PC-9 (cell line): ENCODE data around the gene PDE4C. TPM values are rescaled to one million over a fixed set of nuclear protein-coding genes. Genes with fewer than 3 reads are reported as not detected.
"Not testable (repeated sequence)": the region's sequence is repeated elsewhere in the genome, so short reads cannot be mapped to it uniquely, and the experiment has no call there.

Source experiments
- BruUV-seq: library from RNA; stranded (reverse); fragments of 400-500 nt; replicated peaks from 2 replicates; lab custom pipeline; 2021; lab: Mats Ljungman, UMichigan
- CTCF ChIA-PET: fragments of 300-600 bp; sonication (Branson Sonifier 250); formaldehyde crosslinking; loops from one replicate; lab custom pipeline; 2022; ENCODE audit warnings: antibody characterized with exemption; lab: Charles Lee
- POLR2A ChIA-PET: fragments of 300-600 bp; sonication (Branson Sonifier 250); formaldehyde crosslinking; loops from one replicate; lab custom pipeline; 2022; ENCODE audit warnings: antibody characterized with exemption; ENCODE audit not compliant: unreplicated experiment; lab: Charles Lee
- DNase-seq, 2 experiments: peaks; one replicate each; pipeline versions ENCODE4 v3.0.0 to v3.0.0-alpha.2; 2015 to 2022; ENCODE audit warnings: mixed read lengths in 1 of 2
- H2AFZ ChIP-seq: fragments of 200-600 bp; sonication (generic); 2 replicates; pipeline ENCODE4 v1.8.1; 2017; ENCODE audit warnings: antibody characterized with exemption
- H3F3A ChIP-seq: fragments of 200-600 bp; sonication (generic); 2 replicates; pipeline ENCODE4 v1.8.1; 2017; ENCODE audit warnings: antibody characterized with exemption, mild to moderate bottlenecking, low read depth; ENCODE audit not compliant: insufficient read depth
- H3K27ac ChIP-seq: fragments of 200-600 bp; sonication (generic); 2 replicates; pipeline ENCODE4 v1.6.1; 2016; ENCODE audit warnings: mixed run types
- H3K27me3 ChIP-seq: fragments of 200-600 bp; sonication (generic); 2 replicates; pipeline ENCODE4 v1.6.1; 2016; ENCODE audit warnings: low read depth, mixed run types; ENCODE audit not compliant: insufficient read depth
- H3K36me3 ChIP-seq: fragments of 200-600 bp; sonication (generic); 2 replicates; pipeline ENCODE4 v1.6.1; 2016; ENCODE audit warnings: low read depth, mixed run types
- H3K4me1 ChIP-seq: fragments of 200-600 bp; sonication (generic); replicated peaks from 2 replicates; pipeline ENCODE4 v1.6.1; 2016; ENCODE audit warnings: mixed run types; ENCODE audit not compliant: insufficient read depth
- H3K4me2 ChIP-seq: fragments of 200-600 bp; sonication (generic); 2 replicates; pipeline ENCODE4 v1.6.1; 2017; ENCODE audit warnings: mixed run types
- H3K4me3 ChIP-seq: fragments of 200-600 bp; sonication (generic); 2 replicates; pipeline ENCODE4 v1.6.1; 2016; ENCODE audit warnings: mixed run types
- H3K79me2 ChIP-seq: fragments of 200-600 bp; sonication (generic); 2 replicates; pipeline ENCODE4 v1.6.1; 2017; ENCODE audit warnings: low read depth, mixed run types
- H3K9me2 ChIP-seq: fragments of 200-600 bp; sonication (generic); 2 replicates; pipeline ENCODE4 v1.8.1; 2017; ENCODE audit warnings: mild to moderate bottlenecking; ENCODE audit not compliant: insufficient read depth
- H3K9me3 ChIP-seq: fragments of 200-600 bp; sonication (generic); 2 replicates; pipeline ENCODE4 v1.8.1; 2016; ENCODE audit warnings: low read depth; ENCODE audit not compliant: insufficient read depth
- H4K20me1 ChIP-seq: fragments of 200-600 bp; sonication (generic); 2 replicates; pipeline ENCODE4 v1.8.1; 2017; ENCODE audit not compliant: insufficient read depth
- EZH2 ChIP-seq: fragments of 200-600 bp; sonication (generic); IDR thresholded peaks from 2 replicates; pipeline ENCODE4 v1.8.0; 2017; ENCODE audit warnings: antibody characterized with exemption, low read depth
- intact Hi-C: fragments of 100-400 bp; cut with micrococcal nuclease; formaldehyde crosslinking; loops from one replicate; pipeline ENCODE4 v1.10.0; 2022; ENCODE audit not compliant: unreplicated experiment
- total RNA-seq: library from RNA; stranded (reverse); gene quantifications from 2 replicates; pipeline ENCODE4 v1.2.3, GENCODE V29; 2021
- TF ChIP-seq, protein P1 (sequence below): fragments of 200-600 bp; sonication (generic); conservative IDR thresholded peaks from 2 replicates; pipeline ENCODE4 v1.6.1; 2017; ENCODE audit warnings: mixed run types, antibody characterized with exemption, mild to moderate bottlenecking, moderate library complexity

The PDE4C gene
- total RNA-seq, 1 experiment from 2014 or later: 2.2 TPM

DNA sequence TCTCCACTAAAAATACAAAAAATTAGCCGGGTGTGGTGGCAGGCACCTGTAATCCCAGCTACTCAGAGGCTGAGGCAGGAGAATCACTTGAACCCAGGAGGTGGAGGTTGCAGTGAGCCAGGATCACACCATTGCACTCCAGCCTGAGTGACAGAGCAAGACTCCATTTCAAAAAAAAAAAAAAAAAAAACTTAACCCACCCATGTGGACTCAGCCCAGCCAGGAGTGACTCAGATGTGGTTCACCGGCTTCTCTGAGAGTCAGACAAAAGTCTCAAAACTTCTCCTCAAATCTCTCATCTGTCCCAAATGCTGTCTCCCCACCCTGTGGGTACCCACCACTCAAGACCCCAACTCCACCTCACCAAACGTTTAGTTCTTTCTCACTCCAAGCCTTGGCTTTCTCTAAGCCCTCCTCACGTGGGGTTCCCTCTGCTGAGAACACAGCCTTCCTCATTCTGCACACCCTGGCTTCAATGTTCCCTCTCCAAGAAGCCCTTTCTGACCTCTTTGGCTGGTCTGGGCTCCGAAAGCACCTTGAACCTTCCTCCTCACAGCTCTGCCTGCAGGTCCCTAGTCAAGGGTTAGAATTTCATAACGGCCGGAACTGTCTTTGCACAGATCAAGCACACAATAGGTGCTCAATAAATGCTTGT lies 11.3 kb downstream of the PDE4C start:
- Histone ChIP-seq H3K27me3 (no peaks in the 10 kb centered on the region), H3K27ac (no peak overlapping the region), H3K4me2 (peak overlapping the region; percentile 39), H2AFZ (no peak overlapping the region), H3K79me2 (no peaks in the 10 kb centered on the region), H3K4me1 (peaks cover 12% of the 10 kb centered on the region), H3K9me2 (no peaks in the 10 kb centered on the region), H3K36me3 (no peaks in the 10 kb centered on the region), H3K4me3 (no peak overlapping the region), H3F3A (peaks cover 24% of the 10 kb centered on the region; the same call in 1 of the 2 replicates), H3K9me3 (no peaks in the 10 kb centered on the region), H4K20me1 (no peaks in the 10 kb centered on the region)
- peak; percentile 23 to 53 for DNase-seq
- ChIA-PET CTCF (interaction anchor here (0.6 kb wide), 1 partner anchor 124 kb away, joined by 5 read pairs; no protein-coding TSS in a partner anchor), POLR2A (no interaction called here)
- BruUV-seq: no TSS peak
- no peak for TF ChIP-seq EZH2
- TF ChIP-seq, protein P1, sequence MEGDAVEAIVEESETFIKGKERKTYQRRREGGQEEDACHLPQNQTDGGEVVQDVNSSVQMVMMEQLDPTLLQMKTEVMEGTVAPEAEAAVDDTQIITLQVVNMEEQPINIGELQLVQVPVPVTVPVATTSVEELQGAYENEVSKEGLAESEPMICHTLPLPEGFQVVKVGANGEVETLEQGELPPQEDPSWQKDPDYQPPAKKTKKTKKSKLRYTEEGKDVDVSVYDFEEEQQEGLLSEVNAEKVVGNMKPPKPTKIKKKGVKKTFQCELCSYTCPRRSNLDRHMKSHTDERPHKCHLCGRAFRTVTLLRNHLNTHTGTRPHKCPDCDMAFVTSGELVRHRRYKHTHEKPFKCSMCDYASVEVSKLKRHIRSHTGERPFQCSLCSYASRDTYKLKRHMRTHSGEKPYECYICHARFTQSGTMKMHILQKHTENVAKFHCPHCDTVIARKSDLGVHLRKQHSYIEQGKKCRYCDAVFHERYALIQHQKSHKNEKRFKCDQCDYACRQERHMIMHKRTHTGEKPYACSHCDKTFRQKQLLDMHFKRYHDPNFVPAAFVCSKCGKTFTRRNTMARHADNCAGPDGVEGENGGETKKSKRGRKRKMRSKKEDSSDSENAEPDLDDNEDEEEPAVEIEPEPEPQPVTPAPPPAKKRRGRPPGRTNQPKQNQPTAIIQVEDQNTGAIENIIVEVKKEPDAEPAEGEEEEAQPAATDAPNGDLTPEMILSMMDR: no peak
- intact Hi-C loops: no loop called here

DNA sequence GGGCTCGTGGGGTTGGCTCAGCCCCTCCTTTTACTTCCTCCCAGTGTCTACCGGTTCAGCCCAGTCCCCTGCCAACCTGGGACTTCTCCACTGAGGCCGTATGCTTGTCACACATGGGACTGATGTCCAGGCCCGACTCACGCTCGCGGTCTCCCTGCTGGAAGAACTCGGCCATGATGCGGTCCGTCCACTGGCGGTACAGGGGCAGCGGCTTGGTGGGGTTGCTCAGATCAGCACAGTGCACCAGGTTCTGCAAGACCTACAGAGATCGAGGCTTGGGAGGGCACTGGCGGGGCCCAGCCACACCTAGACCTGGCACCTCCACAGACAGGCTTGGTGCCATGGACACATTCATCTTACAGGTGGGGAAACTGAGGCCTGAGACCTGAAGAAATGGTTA lies 14.6 kb downstream of the PDE4C start:
- Histone ChIP-seq H3K4me3 (no peak overlapping the region), H3K27me3 (no peaks in the 10 kb centered on the region), H3K36me3 (no peaks in the 10 kb centered on the region), H3K27ac (no peak overlapping the region), H3K4me1 (peaks cover 12% of the 10 kb centered on the region), H3F3A (peaks cover 29% of the 10 kb centered on the region; the same call in 1 of the 2 replicates), H3K9me3 (no peaks in the 10 kb centered on the region), H3K9me2 (no peaks in the 10 kb centered on the region), H4K20me1 (no peaks in the 10 kb centered on the region), H3K79me2 (no peaks in the 10 kb centered on the region), H2AFZ (no peak overlapping the region), H3K4me2 (no peak overlapping the region)
- no TSS peak for BruUV-seq
- TF ChIP-seq, protein P1: no peak
- no peak for TF ChIP-seq EZH2
- intact Hi-C loops: no loop called here
- no peak for DNase-seq
- POLR2A ChIA-PET: interaction anchor here (0.6 kb wide), 1 partner anchor 203 kb away, joined by 10 read pairs; the partner anchor contains the start of gene ARRDC2
- CTCF ChIA-PET: no interaction called here

DNA sequence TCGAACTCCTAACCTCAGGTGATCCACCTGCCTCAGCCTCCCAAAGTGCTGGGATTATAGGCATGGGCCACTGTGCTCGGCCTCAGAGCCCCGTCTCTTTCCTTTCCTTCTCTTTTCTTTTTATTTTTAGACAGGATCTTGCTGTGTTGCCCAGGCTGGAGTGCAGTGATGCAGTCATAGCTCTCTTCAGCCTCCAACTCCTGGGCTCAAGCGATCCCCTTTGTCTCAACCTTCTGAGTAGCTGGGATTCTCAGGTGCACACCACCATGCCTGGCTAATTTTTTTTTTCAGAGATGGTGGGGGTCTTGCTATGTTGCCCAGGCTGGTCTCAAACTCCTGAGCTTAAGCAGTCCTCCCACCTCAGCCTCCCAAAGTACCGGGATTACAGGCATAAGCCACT lies 16.3 kb downstream of the PDE4C start:
- H3K79me2 ChIP-seq, H3K9me2 ChIP-seq, intact Hi-C loops, H3K27me3 ChIP-seq, DNase-seq, H3K27ac ChIP-seq, H3K36me3 ChIP-seq, BruUV-seq, H3K9me3 ChIP-seq, H3K4me2 ChIP-seq, H4K20me1 ChIP-seq, H3K4me3 ChIP-seq, CTCF ChIA-PET, POLR2A ChIA-PET, H2AFZ ChIP-seq: not testable (repeated sequence)
- Histone ChIP-seq H3F3A (peaks cover 27% of the 10 kb centered on the region; the same call in 1 of the 2 replicates), H3K4me1 (peaks cover 10% of the 10 kb centered on the region)
